SK-N-SH treated with all-trans-retinoic acid at 6 μM for 48 hours (cell line): ENCODE data around the gene SPOCK2.

ENCODE experiments used
- ATAC-seq: fragments of 200-7000 bp; cut with Tn5 transposase; 3 replicates; pipeline ENCODE4 v1.9.1; 2020; ENCODE audit warnings: mild to moderate bottlenecking, moderate library complexity
- ARNTL ChIP-seq: fragments of 450-650 bp; formaldehyde crosslinking; IDR thresholded peaks from 2 replicates; pipeline ENCODE4 v1.5.0; 2020; ENCODE audit warnings: low read depth, mild to moderate bottlenecking, moderate library complexity, borderline replicate concordance
- BACH2 ChIP-seq: fragments of 250-450 bp; sonication (Bioruptor Pico); IDR thresholded peaks from 2 replicates; pipeline ENCODE4 v1.9.0; 2021; ENCODE audit warnings: mild to moderate bottlenecking, borderline replicate concordance
- CREB5 ChIP-seq: fragments of 250-450 bp; sonication (Bioruptor Pico); IDR thresholded peaks from 2 replicates; pipeline ENCODE4 v1.5.1; 2020; ENCODE audit warnings: low read depth, mild to moderate bottlenecking, moderate library complexity
- ISL1 ChIP-seq: fragments of 250-450 bp; sonication (Bioruptor Pico); IDR thresholded peaks from 2 replicates; pipeline ENCODE4 v2.1.2; 2022; ENCODE audit warnings: mild to moderate bottlenecking, moderate library complexity
- PATZ1 ChIP-seq: fragments of 250-450 bp; sonication (Bioruptor Pico); IDR thresholded peaks from 2 replicates; pipeline ENCODE4 v1.8.0; 2020; ENCODE audit warnings: mild to moderate bottlenecking, moderate library complexity, borderline replicate concordance
- PPARA ChIP-seq: fragments of 250-450 bp; sonication (Bioruptor Pico); IDR thresholded peaks from 2 replicates; pipeline ENCODE4 v1.5.0; 2020; ENCODE audit warnings: mild to moderate bottlenecking, borderline replicate concordance
- RARB ChIP-seq: fragments of 250-450 bp; sonication (Bioruptor Pico); IDR thresholded peaks from 2 replicates; pipeline ENCODE4 v1.8.0; 2021; ENCODE audit warnings: mild to moderate bottlenecking, moderate library complexity
- TCF4 ChIP-seq: fragments of 250-450 bp; sonication (Bioruptor Pico); IDR thresholded peaks from 2 replicates; pipeline ENCODE4 v1.8.0; 2021; ENCODE audit warnings: mild to moderate bottlenecking, moderate library complexity, borderline replicate concordance
- TOX ChIP-seq: fragments of 250-450 bp; sonication (Bioruptor Pico); IDR thresholded peaks from 2 replicates; pipeline ENCODE4 v1.8.0; 2021; ENCODE audit warnings: mild to moderate bottlenecking, moderate library complexity, borderline replicate concordance
- TSHZ2 ChIP-seq: fragments of 250-450 bp; sonication (Bioruptor Pico); IDR thresholded peaks from 2 replicates; pipeline ENCODE4 v1.5.0; 2020; ENCODE audit warnings: mild to moderate bottlenecking, moderate library complexity
- ZFP3 ChIP-seq: fragments of 250-450 bp; sonication (Bioruptor Pico); IDR thresholded peaks from 2 replicates; pipeline ENCODE4 v1.5.0; 2020; ENCODE audit warnings: mild to moderate bottlenecking, moderate library complexity
- ZFP30 ChIP-seq: fragments of 450-650 bp; formaldehyde crosslinking; IDR thresholded peaks from 2 replicates; pipeline ENCODE4 v1.5.0; 2022; ENCODE audit warnings: mild to moderate bottlenecking, moderate library complexity
- ZNF70 ChIP-seq: fragments of 450-650 bp; formaldehyde crosslinking; IDR thresholded peaks from 2 replicates; pipeline ENCODE4 v1.5.0; 2020; ENCODE audit warnings: mild to moderate bottlenecking, moderate library complexity
- TF ChIP-seq, protein P1 (sequence below): fragments of 250-450 bp; sonication (Bioruptor Pico); IDR thresholded peaks from 2 replicates; pipeline ENCODE4 v1.5.1; 2021; ENCODE audit warnings: mild to moderate bottlenecking, moderate library complexity
- TF ChIP-seq, protein P2 (sequence below): fragments of 250-450 bp; sonication (Bioruptor Pico); IDR thresholded peaks from 2 replicates; pipeline ENCODE4 v1.8.0; 2021; ENCODE audit warnings: low read depth, mild to moderate bottlenecking, moderate library complexity, borderline replicate concordance

SPOCK2 gene

DNA sequence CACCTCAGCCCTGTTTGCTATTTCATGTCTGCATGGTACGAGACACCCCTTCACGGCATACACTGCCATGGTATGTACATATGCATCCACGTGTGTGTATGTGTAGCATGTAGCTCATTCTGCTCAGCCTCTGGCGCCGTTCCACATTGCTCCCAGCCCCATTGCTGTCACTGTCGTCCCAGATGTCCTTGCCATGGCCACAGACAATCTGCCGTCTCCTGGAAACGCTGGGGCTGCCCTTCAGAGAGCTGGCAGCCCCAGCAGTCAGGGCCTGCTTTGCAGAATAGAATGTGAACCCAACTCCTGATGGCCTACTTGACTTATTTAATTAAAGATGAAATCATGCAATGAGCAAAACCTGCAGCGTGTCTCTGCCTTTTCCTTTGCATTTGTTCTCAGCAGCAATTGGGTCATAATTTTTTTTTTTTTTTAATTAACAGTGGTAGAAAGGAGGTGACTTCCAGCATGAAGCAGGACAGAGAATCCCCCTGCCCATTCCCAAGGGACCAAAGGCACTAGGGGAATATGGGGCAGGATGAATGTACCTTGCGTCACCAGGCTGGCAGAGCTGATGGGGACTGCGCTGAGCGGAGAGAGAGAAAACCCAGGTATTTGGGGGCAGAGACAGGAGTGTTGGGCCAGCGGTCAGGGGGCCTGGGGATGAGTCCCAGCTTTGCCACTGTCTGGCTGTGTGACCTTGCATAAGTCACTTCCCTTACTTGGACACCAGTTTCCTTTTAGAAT, 75.0 kb downstream of the SPOCK2 start (continued):
- TF ChIP-seq TOX (CRISPR knock-in tag): no peak
- TF ChIP-seq TSHZ2: peak; percentile 18; the same call in 1 of the 2 replicates
- TF ChIP-seq ZFP3 (CRISPR knock-in tag): peak; percentile 60; the same call in 1 of the 2 replicates
- TF ChIP-seq ARNTL (CRISPR knock-in tag): no peak
- TF ChIP-seq ZNF70 (CRISPR knock-in tag): peak; percentile 87
- TF ChIP-seq, protein P1, sequence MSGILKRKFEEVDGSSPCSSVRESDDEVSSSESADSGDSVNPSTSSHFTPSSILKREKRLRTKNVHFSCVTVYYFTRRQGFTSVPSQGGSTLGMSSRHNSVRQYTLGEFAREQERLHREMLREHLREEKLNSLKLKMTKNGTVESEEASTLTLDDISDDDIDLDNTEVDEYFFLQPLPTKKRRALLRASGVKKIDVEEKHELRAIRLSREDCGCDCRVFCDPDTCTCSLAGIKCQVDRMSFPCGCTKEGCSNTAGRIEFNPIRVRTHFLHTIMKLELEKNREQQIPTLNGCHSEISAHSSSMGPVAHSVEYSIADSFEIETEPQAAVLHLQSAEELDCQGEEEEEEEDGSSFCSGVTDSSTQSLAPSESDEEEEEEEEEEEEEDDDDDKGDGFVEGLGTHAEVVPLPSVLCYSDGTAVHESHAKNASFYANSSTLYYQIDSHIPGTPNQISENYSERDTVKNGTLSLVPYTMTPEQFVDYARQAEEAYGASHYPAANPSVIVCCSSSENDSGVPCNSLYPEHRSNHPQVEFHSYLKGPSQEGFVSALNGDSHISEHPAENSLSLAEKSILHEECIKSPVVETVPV (CRISPR knock-in tag): no peak

GRCh38 chr10:72012796-72013195, 75.6 kb downstream of the SPOCK2 start:
- no peak for ATAC-seq
- no peak for TF ChIP-seq ISL1
- no peak for TF ChIP-seq RARB (CRISPR knock-in tag)
- no peak for TF ChIP-seq PATZ1 (CRISPR knock-in tag)
- TF ChIP-seq, protein P2, sequence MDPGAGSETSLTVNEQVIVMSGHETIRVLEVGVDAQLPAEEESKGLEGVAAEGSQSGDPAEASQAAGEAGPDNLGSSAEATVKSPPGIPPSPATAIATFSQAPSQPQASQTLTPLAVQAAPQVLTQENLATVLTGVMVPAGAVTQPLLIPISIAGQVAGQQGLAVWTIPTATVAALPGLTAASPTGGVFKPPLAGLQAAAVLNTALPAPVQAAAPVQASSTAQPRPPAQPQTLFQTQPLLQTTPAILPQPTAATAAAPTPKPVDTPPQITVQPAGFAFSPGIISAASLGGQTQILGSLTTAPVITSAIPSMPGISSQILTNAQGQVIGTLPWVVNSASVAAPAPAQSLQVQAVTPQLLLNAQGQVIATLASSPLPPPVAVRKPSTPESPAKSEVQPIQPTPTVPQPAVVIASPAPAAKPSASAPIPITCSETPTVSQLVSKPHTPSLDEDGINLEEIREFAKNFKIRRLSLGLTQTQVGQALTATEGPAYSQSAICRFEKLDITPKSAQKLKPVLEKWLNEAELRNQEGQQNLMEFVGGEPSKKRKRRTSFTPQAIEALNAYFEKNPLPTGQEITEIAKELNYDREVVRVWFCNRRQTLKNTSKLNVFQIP (CRISPR knock-in tag): no peak
- TF ChIP-seq ARNTL (CRISPR knock-in tag): no peak
- no peak for TF ChIP-seq TCF4 (CRISPR knock-in tag)
- no peak for TF ChIP-seq CREB5

- ATAC-seq: no peak
Measured at GRCh38 chr10:72011976-72012512, 76.3 kb downstream of the SPOCK2 start.

More at GRCh38 chr10:72011976-72012512, 76.3 kb downstream of the SPOCK2 start:
- TF ChIP-seq ZFP3 (CRISPR knock-in tag) (no peak), ISL1 (no peak), ZFP30 (CRISPR knock-in tag) (no peak), PPARA (CRISPR knock-in tag) (no peak), BACH2 (no peak), ARNTL (CRISPR knock-in tag) (no peak), TCF4 (CRISPR knock-in tag) (no peak)
- TF ChIP-seq, protein P2 (CRISPR knock-in tag): no peak
- TF ChIP-seq, protein P1 (CRISPR knock-in tag): no peak
